Adipocyte (in vitro differentiated cells): ENCODE measurements around the gene CNPY1.
"Not testable (repeated sequence)": the region's sequence is repeated elsewhere in the genome, so short reads cannot be mapped to it uniquely, and the experiment has no call there.

Source experiments
- DNase-seq: peaks from one replicate; pipeline ENCODE4 v3.0.0-alpha.2; 2015; ENCODE audit warnings: low read depth
- H3K27me3 ChIP-seq: replicated peaks from 2 replicates; pipeline ENCODE4 v1.7.0; 2013; ENCODE audit warnings: mild to moderate bottlenecking, low read length, moderate library complexity; ENCODE audit not compliant: control insufficient read depth, insufficient read depth
- H3K36me3 ChIP-seq: 2 replicates; pipeline ENCODE4 v1.7.0; 2013; ENCODE audit warnings: low read length, mild to moderate bottlenecking, moderate library complexity; ENCODE audit not compliant: control insufficient read depth, insufficient read depth, severe bottlenecking
- H3K4me1 ChIP-seq: 2 replicates; pipeline ENCODE4 v1.7.0; 2013; ENCODE audit warnings: mild to moderate bottlenecking, low read length, moderate library complexity; ENCODE audit not compliant: control insufficient read depth, insufficient read depth
- H3K4me3 ChIP-seq: 2 replicates; pipeline ENCODE4 v1.7.0; 2013; ENCODE audit warnings: mild to moderate bottlenecking, low read length, moderate library complexity
- H3K9ac ChIP-seq: 2 replicates; pipeline ENCODE4 v1.7.0; 2013; ENCODE audit warnings: mild to moderate bottlenecking, low read length, moderate library complexity
- H3K9me3 ChIP-seq: 2 replicates; pipeline ENCODE4 v1.7.0; 2013; ENCODE audit warnings: mild to moderate bottlenecking, low read length, moderate library complexity; ENCODE audit not compliant: control insufficient read depth

CNPY1 gene

DNA sequence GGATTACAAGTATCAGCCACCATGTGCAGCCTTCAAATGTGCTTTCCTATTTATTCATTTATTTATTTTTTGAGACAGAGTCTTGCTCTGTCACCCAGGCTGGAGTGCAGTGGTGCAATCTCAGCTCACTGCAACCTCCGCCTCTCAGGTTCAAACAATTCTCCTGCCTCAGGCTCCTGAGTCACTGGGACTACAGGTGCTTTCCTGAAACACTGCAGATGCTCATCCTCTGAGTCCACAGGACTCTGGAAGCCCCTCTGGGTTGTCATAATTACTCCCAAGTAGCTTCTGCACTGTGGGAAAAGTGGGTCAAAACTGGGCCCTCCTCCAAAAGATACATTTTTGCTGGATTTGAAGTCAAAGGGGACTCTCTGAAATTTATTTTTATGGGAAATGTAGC lies at the start of gene CNPY1:
CNPY1 (minus strand) TSS at position 111 of the 400 bp plus-strand sequence. CDS start 630 bp downstream, outside the sequence.
- H3K4me3 ChIP-seq, H3K36me3 ChIP-seq, H3K9ac ChIP-seq, H3K9me3 ChIP-seq, DNase-seq, H3K4me1 ChIP-seq: not testable (repeated sequence)
- peaks cover 41% of the 10 kb centered on the region for H3K27me3 ChIP-seq

DNA sequence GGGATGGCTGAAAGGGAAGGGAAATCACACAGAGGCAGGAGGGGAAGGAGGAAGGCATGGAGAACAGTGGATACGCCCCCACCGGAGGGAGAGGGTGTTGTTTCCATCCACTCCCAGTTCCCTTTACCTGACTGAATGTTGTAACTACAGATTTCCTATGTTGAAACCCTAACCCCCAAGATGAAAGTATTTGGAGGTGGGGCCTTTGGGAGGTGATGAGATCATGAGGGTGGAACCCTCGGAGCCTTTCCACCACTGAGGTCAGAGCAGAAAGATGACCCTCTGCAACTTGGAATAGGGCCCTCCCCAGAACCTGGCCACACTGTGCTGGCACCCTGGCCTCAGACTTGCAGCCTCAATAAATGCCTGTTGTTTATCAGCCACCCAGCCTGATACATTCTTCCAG lies 48.6 kb upstream of the CNPY1 start:
- H3K4me3 ChIP-seq: no peak overlapping the region
- H3K36me3 ChIP-seq: no peaks in the 10 kb centered on the region
- H3K9me3 ChIP-seq: no peaks in the 10 kb centered on the region
- H3K27me3 ChIP-seq: peaks cover 17% of the 10 kb centered on the region
- no peak for DNase-seq
- H3K4me1 ChIP-seq: peaks cover 11% of the 10 kb centered on the region
- H3K9ac ChIP-seq: no peak overlapping the region

DNA sequence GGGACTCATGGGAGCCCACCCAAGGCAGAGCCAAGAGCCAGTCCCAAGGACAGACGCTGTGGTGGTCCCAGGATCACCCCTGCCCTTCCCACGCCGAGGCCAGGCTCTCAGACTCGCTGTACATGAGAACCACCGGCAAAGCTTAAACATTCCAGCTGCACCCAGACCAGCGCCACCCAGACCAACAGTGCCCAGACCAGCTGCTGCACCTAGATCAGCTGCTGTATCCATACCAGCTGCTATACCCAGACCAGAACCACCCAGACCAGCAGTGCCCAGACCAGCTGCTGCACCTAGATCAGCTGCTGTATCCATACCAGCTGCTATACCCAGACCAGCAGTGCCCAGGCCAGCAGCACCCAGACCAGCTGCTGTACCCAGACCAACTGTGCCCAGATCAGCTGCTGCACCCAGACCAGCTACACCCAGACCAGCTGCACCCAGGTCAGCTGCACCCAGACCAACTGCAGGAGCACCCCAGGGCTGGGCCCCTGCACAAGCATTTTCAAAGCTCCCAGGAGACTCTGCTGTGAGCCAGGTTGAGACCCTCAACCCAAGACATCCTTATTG lies 47.9 kb upstream of the CNPY1 start:
- H3K36me3 ChIP-seq: no peaks in the 10 kb centered on the region
- no peak overlapping the region for H3K9ac ChIP-seq
- H3K4me3 ChIP-seq: no peak overlapping the region
- peaks cover 12% of the 10 kb centered on the region for H3K27me3 ChIP-seq
- peaks cover 11% of the 10 kb centered on the region for H3K4me1 ChIP-seq
- no peaks in the 10 kb centered on the region for H3K9me3 ChIP-seq
- DNase-seq: no peak

- H3K4me3 ChIP-seq: no peak overlapping the region
- peaks cover 12% of the 10 kb centered on the region for H3K27me3 ChIP-seq
- no peak for DNase-seq
- H3K4me1 ChIP-seq: peaks cover 11% of the 10 kb centered on the region
- H3K9ac ChIP-seq: no peak overlapping the region
- H3K9me3 ChIP-seq: no peaks in the 10 kb centered on the region
- H3K36me3 ChIP-seq: no peaks in the 10 kb centered on the region
Measured at GRCh38 chr7:155593461-155594162, 47.3 kb upstream of the CNPY1 start.

GRCh38 chr7:155591055-155591775 lies 44.9 kb upstream of the CNPY1 start:
- DNase-seq: no peak
- Histone ChIP-seq H3K4me3 (no peak overlapping the region), H3K9ac (no peak overlapping the region), H3K36me3 (no peaks in the 10 kb centered on the region), H3K9me3 (no peaks in the 10 kb centered on the region), H3K4me1 (no peaks in the 10 kb centered on the region), H3K27me3 (peaks cover 16% of the 10 kb centered on the region)

GRCh38 chr7:155590215-155591018 lies 44.1 kb upstream of the CNPY1 start:
- DNase-seq: no peak
- H3K36me3 ChIP-seq: no peaks in the 10 kb centered on the region
- no peak overlapping the region for H3K9ac ChIP-seq
- H3K9me3 ChIP-seq: no peaks in the 10 kb centered on the region
- peaks cover 16% of the 10 kb centered on the region for H3K27me3 ChIP-seq
- H3K4me3 ChIP-seq: no peak overlapping the region
- peaks cover 2% of the 10 kb centered on the region for H3K4me1 ChIP-seq

DNA sequence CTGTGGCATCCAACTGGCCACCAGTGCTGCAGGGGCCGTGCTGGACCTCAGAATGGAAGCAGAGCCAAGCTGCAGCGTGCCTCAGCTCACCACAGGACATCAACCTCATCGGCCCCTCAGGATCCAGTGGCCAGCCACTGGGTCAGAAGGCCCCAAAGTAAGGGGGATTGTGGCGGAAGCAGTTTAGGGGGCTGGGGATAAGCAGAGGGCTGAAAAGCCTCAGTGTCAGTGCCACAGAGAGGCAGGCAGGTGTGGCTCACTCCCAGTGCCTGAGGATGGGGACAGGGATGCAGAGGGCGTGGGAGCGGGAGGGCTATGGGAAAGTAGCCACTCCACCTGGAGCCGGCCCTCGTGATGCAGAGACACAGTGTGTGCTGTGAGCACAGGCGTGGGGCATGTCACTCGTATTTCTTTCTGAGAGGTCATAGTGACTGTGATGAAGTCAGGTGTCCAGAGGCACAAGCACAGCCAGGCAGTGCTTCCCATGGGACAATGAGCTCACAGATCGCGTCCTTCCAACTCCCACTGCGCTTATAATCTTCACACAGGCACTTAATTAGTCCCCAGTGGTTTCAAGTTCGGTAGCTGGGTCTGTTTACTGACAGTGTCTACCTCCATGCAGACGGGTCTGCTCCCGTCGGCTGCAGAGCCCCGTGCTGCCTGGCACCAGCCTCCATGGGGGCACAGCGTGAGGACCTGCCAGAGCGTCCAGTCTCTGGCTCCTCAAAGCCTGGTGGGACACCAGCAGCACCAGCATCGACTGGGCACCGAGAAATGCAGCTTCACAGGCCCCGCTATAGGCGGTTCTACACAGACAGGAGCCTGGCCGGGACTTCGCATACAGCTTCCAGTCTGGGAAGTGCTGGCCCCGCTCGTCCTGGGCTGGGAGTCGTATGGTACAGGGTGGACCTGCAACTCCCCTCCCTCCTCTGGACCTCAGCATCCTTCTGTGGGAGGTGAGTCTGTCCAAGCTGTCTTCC lies 42.9 kb upstream of the CNPY1 start:
- no peak overlapping the region for H3K4me3 ChIP-seq

GRCh38 chr7:155588468-155588998 lies 42.2 kb upstream of the CNPY1 start:
- no peak overlapping the region for H3K4me3 ChIP-seq
- DNase-seq: no peak
- H3K27me3 ChIP-seq: peaks cover 16% of the 10 kb centered on the region
- peaks cover 11% of the 10 kb centered on the region for H3K4me1 ChIP-seq
- no peaks in the 10 kb centered on the region for H3K9me3 ChIP-seq
- no peaks in the 10 kb centered on the region for H3K36me3 ChIP-seq
- H3K9ac ChIP-seq: no peak overlapping the region

More for the DNA sequence above, 42.9 kb upstream of the CNPY1 start:
- Histone ChIP-seq H3K9me3 (no peaks in the 10 kb centered on the region), H3K9ac (no peak overlapping the region), H3K36me3 (no peaks in the 10 kb centered on the region), H3K27me3 (peaks cover 16% of the 10 kb centered on the region), H3K4me1 (peaks cover 11% of the 10 kb centered on the region)
- DNase-seq: no peak

DNA sequence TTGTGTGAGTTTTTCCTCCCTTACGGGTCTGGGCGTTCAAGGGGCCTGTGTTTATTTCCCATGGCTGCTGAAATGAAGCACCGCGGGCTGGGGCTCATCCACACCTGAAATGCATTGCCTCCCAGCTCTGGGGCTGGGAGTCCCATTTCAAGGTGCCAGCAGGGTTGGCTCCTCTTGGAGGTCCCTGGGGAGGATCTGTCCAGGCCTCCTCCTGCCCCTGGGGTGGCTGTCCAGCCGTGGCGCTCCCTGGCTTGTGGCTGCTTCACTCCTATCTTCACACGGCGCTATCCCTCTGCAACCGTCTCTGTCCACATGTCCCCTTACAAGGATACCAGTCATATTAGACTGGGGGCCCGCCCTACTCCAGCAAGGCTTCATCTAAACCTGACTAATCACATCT lies 41.1 kb upstream of the CNPY1 start:
- H3K27me3 ChIP-seq: peaks cover 16% of the 10 kb centered on the region
- H3K4me1 ChIP-seq: peaks cover 11% of the 10 kb centered on the region
- H3K9ac ChIP-seq: no peak overlapping the region
- no peak for DNase-seq
- no peak overlapping the region for H3K4me3 ChIP-seq
- H3K36me3 ChIP-seq: no peaks in the 10 kb centered on the region
- H3K9me3 ChIP-seq: no peaks in the 10 kb centered on the region

- Histone ChIP-seq H3K9ac (no peak overlapping the region), H3K4me3 (no peak overlapping the region), H3K27me3 (peaks cover 16% of the 10 kb centered on the region), H3K9me3 (no peaks in the 10 kb centered on the region), H3K4me1 (peaks cover 11% of the 10 kb centered on the region), H3K36me3 (no peaks in the 10 kb centered on the region)
- DNase-seq: no peak
Measured at GRCh38 chr7:155586843-155587440, 40.6 kb upstream of the CNPY1 start.
